GM21723 (cell line): ENCODE results near the gene DUSP12.

Experiments used
- ATAC-seq: cut with Tn5 transposase; IDR thresholded peaks from one replicate; pipeline ENCODE4 v1.9.1; 2021; ENCODE audit warnings: mild to moderate bottlenecking, moderate library complexity; ENCODE audit not compliant: unreplicated experiment

The DUSP12 gene

DNA sequence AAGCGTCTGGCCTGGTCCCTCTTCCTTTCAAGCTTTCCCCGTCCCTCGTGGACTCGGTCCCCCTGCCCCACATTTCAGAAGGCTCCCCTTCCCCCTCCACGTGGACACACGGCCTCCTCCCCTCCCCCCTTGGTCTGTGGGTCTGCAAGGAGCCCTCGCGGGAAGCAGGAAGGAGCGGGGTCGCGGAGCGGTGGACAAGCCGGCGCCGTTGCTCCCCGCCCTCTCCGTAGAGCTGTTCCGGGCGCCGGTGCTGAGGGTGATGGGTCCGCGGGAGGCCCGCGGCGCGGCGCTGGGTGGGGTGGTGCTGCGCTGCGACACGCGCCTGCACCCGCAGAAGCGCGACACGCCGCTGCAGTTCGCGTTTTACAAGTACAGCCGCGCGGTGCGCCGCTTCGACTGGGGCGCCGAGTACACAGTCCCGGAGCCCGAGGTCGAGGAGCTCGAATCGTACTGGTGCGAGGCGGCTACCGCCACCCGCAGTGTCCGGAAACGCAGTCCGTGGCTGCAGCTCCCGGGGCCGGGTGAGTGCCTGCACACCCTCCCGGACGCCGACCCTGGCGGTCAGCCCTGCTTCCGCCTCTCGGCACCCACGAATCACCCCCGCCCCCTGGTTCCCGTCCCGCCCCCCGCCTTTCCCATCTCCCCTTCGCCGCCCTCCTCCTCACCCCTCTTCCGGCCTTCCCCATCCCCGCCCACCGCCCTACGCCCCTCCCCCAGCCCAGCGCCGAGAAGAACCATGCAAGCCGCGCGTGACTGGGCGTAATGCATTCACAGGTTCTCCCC is 22.9 kb upstream of the DUSP12 start:
- peak; percentile 45 for ATAC-seq

DNA sequence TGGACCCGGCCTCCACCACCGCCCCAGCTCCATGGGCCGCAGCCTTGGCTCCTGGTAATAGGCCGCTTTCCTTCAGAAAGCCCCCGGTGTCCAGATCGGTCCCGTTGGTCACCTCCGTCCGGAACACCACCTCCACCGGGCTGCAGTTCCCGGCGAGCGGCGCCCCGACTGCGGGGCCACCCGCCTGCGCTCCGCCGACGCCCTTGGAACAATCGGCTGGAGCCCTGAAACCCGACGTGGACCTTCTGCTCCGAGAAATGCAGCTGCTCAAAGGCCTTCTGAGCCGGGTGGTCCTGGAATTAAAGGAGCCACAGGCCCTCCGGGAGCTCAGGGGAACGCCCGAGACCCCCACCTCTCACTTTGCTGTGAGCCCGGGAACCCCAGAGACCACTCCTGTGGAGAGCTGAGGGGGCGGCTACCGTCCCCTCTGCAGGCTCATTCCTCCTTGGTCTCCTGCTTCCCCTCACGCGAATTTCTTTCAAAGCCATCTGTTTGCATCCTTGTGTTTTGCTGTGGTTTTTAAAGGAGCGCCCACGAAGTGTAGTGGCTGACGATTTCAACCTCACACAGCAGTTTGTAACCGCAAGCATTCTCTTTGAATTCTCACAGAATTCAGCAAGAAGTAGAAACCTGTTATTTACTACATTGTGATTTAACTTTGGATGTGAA is 22.2 kb upstream of the DUSP12 start:
- peak; percentile 11 for ATAC-seq

DNA sequence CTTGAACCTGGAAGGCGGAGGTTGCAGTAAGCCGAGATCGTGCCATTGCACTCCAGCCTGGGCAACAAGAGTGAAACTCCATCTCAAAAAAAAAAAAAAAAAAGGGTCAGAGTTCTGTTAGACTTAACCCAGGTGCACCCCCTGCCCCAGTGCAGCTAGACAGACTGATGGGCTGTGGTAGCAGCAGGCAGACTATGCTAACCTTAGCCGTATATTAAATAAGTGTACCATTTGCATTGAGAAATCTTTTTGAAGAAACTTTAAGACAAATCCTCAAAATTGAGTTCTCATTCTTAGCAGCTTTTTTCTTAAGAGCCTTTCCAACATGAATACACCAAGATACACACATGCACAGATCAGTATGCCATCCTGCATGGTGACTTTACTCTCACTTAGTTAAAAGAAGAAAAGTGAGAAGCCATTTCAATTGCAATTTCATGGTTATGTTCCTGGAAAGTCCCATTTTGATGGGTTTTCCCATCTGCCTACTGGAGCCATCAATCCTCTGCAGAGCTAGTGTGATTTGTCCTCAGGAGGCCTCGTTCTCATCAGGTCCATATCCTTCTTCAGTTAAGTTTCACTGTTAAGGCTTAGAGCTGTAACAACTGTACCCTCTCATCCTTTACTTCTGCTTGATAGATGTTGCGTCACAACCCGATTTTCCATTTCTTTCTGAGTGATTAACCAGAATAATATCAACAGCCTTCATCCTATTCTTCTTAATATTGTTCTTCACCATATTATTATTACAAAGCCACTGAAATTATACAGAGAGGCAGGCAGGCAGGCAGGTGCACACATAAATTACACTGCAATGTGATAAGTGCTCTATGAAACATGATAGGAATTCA is 21.0 kb upstream of the DUSP12 start:
- no peak for ATAC-seq

DNA sequence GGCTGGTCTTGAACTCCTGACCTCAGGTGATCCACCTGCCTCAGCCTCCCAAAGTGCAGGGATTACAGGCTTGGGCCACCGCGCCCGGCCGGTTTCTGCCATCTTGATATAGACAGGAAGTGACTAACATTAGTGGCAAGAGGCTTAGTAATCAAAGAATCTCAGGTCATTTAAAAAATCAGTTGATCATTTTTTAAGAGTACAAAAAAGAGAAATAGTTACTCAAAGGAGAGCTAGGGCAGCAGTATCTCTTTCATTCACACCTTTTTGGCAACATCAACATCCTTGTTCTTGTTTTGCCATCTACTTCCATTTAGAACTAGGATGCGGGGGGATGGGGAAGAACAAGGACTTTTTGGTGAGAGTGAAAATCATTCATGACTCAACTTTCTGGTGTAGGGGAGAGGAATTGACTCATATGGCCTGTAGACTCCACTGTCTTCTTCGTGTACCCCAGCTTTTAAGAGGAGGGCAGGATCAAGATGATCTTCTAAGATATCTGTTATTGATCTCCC is 19.5 kb upstream of the DUSP12 start:
- no peak for ATAC-seq

DNA sequence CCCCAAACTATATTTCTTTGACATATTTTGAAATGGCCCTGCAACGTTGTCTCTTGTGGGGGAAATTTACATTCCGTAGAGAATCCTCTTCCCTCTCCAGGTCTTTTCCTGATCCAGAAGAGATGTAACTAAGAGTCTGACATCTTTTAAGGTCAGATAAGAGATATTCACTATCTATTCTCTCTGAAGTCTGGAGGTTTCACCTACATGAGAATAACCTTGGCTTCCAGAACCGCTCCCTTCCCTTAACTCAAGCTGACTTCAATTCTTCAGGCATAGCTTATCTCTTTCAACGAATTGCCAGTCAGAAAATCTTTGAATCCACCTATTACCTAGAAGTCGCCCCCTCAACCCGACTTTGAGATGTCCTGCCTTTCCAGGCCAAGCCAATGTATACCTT is 18.3 kb upstream of the DUSP12 start:
- no peak for ATAC-seq

DNA sequence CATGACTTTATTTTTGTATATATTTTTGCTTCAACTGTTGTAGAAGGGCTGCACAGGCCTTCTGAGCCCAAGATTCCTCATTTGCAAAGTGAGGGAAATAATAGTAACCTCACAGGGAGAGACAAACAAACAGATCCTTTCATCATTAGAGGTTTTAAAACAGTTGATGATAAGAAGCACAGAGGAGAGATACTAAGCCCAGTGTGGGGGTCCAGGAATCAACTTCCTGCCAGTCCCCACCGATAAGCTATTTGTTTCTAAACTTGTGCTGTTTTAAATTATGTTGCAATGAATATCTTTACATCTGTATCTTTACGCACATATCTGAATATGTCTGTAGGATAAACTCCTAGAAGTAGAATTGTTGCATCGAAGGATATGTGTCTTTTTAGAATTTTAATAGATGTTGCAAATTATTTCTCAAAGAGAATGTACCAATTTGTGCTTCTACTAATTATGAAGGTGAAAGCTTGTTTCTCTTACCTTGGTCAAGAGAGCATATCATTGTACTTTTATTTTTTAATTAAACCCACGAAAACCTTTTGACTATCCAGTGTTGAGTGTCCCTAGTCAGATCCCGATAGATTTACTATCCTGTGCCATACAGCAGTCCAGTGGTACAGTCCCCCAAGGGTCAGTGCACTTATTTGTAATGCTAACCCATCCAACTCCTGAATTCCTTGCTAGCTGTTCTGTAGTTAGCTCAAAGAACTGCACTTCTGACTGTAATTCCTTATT is 17.4 kb upstream of the DUSP12 start:
- ATAC-seq: no peak

DNA sequence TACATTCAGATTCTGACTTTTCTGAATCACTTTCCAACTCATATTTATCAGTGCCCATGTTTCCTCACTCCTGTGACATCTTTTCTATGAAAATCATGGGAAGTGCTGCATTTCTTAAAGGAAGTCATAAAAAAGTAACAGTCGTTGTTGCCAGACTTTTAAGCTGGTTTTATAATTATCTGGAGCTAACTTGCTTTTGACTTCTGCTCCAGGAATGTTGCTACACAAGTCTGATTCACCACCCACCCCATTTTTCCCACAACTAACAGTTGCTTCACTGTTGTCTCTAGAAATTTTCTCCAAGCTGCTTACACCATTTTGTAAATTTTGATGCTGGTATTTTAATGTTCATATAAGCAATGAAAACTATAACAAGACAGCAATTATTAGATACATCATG is 16.1 kb upstream of the DUSP12 start:
- no peak for ATAC-seq

DNA sequence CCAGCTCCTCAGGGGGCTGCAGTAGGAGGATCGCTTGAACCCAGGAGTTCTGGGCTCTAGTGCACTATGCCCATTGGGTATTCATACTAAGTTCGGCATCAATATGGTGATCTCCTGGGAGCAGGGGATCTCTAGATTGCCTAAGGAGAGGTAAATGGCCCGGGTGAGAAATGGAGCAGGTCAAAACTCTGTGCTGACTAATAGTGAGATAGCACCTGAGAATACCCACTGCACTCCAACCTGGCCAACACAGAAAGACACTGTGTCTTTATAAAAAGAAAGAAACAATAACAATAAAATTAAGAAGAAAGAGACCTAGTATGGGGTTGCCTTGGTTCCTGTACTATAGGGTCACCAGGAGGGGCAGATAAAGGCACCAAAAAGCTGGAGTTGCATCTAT is 13.7 kb upstream of the DUSP12 start:
- ATAC-seq: no peak

DNA sequence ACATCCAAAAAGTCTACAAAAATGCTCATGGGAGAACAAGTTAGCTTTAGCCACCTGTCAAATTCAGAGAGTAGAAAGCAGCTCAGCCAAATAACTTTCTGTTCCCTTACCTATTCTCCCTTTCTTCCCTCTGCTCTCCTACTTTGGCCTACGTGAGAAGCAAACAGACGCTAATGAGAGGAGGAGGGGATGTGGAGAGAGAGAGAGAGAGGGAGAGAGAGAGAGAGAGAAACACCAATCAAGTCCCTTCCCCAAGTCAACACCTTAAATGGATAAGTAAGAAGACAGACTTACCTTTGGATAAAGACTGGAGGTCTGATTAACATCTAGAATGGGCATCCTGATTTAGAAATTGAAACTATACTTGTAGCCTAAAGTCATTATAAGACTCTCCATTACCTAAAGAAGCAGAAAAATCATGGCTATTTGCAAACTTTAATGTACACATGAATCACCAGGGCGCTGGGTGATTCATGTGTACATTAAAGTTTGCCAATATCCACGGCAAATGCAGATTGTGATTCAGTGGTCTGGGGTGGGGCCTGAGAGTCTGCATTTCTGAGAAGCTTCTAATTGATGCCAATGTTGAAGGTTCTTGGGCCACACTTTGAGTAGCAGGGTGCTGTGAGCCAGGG is 13.1 kb upstream of the DUSP12 start:
- no peak for ATAC-seq

DNA sequence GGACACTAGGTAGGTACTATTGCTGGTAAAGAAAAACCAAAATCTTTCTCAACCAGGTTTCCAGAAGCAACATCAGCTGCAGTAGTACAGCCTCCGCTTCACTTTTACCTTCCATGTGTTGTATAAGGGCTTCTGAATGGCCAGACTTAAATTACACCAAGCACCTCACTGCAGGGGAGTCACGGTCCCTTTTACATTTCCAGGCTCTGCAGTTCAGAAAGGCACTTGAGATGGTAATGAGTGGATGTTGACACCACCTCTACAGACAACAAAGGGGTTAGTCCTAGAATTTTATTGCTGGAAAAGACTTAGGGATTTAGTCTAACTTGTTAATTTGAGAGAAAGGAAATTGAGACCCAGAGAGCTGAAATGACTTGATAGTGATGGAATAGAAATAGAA is 12.0 kb upstream of the DUSP12 start:
- no peak for ATAC-seq

DNA sequence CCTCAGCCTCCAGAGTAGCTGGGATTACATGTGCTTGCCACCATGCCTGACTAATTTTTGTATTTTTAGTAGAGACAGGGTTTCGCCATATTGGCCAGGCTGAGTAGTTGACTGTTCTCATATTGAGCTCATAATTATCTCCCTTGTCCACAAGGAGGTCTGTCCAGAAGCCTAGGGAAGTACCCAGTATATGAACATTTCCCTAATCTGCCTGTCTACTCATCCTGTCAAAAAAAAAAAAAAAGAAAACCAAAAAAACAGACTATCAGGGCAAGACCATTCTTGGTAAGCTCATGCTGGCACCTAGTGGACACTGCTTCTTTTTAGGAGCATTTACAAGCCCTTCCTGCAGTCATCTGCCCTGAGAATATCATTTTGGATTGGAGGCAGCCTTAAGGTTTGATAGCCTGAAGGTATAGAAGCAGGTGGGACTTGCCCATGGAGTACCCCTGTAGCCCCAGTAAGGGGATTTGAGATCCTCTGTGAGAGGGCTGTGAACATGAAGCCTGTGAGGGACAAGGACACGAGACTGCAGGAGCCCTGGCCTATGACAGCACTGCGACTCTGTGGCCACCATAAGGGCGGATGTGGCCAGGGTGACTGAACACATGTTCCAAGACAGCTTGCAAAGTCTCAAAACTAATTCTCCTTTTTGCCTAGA is 10.8 kb upstream of the DUSP12 start:
- ATAC-seq: peak; percentile 64

DNA sequence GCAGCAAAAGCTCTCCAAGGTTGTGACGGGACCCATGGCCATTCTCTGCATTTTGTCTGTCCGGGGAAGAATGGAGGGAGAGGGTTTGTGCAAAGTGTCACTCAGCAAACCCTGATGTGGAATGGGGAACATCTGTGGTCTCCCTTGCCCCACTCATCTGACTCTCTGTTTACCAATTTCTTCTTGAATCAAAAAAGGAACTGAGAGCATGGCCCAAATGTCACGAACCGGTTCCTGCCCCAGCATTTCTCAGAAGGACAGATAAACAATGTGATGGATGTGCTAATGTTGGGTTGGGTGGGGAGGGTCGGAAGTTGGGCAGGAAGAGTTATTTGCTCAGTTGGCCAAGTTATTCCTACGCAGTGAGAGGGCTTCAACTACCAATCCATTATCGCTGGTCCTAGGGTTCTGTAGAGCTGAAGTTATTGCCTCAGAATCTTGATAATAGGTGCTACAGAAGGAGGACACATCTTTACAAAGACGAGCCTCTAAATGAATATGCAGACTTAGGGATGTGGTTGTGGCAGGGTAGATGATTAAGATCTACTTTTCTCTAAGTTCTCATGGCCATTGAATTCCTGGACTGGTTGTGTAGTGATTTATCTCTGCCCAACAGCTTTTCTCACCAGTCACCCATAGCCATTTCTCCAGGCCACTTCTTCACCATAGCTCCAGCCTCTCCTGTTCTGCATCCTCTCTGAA is 9.6 kb upstream of the DUSP12 start:
- ATAC-seq: no peak

DNA sequence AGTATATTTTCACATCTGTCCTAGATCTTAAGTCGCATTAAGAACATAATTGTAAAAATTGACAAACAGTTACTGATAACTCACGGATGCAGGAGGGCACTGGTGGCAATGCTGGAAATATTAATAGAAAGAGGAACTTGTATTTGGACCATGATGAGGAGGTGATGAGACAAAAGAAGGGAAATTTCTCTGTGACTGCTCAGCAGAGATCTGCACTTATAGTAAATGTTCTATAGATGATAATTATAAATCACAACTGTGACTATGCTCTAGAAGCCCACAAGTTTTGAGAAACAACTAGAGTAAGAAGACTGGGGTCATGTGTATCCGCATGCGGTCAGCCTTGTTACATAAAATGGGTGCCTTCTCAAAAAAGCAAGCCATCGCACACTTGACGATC is 8.7 kb upstream of the DUSP12 start:
- no peak for ATAC-seq

DNA sequence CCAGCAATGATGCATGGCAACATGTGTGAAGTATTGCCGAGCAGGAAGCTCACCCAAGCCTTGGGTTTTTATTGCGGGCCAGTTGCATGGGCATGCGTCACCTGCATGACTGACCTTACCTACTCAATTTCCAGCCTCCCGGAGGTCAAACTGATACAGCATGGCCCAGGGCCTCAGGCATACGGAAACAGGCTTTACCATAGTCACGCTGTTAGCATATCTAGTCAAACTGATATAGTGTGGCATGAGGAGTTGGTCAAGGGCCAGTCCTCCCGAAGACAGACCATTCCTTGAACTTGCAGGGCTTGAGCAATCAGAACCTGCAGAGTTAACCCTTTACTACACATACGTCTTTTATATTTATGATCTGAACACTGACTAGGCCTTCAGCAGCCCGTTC is 6.4 kb upstream of the DUSP12 start:
- no peak for ATAC-seq

DNA sequence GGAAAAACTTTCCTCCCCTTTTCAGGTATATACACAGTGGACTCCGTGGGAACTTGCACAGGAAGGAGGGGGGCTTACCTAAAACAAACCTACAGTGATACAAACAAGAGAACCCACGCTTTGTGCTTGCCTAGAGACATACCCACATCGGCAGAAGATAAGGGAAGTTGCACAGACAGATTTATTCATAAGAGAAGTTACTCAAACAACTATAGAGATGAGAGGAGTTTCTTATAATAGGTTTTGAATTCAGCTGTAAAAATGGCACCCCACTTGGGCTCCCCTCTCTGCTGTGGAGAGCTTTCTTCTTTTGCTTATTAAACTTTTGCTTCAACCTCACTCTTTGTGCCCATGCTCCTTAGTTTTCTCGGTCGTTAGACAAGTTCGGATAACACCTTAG is 1.8 kb upstream of the DUSP12 start:
- no peak for ATAC-seq

DNA sequence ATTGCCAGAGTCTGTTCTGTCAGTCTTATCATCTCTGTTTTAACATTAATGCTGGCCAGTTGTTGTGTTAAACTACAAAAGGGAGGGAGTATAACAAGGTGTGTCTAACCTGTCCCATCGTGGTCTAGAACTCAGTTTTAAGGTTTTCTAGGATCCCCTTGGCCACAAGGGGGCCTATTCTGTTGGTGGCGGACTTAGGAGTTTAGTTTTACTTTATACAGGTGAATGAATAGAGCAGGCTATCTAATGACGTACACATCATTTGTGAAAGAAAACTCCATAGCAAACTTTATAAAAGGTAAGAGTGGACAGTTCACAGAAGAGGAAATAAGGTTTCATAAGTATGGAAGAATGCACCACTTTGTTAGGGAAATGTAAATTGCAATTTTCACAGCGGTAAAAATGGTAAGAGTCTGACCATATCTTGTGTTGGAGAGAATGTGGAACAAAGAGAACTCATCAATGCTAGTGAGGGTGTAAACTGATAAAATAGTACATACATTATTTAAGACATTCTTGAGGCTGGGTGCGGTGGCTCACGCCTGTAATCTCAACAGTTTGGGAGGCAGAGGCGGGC is 14.0 kb downstream of the DUSP12 start:
- no peak for ATAC-seq

DNA sequence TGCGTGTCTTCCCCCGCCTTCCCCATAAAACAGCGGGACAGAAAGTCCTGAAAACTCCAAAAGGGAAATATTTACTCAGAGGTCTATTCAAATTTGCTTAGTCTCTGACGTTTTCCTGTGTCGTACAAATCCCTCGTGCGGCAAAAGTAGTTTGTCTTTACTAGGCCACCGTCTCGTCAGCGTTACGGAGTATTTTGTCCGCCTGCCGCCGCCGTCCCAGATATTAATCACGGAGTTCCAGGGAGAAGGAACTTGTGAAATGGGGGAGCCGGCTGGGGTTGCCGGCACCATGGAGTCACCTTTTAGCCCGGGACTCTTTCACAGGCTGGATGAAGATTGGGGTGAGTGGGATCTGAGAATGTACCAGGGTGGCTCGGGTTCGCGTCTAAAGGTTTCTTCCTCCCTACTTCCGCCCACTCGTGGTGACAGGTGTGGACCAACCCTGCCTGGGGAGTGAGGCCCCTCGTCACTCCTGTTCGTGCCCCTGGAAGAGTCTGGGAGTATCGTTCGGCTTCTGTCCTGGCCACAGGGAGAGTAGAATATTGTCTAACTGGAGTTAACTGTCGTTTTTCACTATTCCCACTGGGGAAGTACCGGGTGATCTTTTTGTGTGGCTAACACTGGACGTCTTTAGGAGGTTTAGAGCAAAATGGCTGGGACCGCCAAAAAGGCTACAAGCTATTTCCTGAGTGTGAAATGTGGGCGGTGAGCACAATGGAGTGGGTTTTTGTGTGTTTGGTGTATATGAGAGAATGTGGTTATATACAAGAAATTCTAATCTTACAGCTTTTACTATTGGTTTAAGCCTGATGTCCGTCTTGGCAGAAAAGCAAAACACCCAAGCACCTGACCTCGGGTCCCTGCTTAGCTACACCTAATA is 16.8 kb downstream of the DUSP12 start, which contains the start of gene ATF6:
Gene ATF6, plus strand, starts transcription at position 219 of the 880 bp plus-strand sequence. Its CDS starts 41 bp downstream, at position 260.
- peak; percentile 64 for ATAC-seq

DNA sequence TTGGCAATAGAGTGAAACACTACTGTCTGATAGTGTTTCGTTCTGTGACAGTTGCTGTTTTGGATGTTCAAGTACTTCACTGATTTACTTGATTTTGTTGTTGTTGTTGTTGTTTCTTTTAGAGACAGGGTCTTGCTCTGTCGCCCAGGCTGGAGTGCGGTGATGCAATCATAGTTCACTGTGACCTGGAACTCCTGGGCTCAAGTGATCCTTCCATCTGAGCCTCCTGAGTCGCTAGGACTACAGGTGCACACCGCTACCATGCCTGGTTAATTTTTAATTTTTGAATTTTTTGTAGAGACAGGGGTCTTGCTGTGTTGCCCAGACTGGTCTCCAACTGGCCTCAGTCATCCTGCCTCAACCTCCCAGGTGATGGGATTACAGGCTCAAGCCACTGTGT is 18.9 kb downstream of the DUSP12 start:
- no peak for ATAC-seq
